Ishikawa (cell line): ENCODE measurements around the gene SLC23A2.

ENCODE experiments used
- ZBTB7A ChIP-seq: IDR thresholded peaks from 2 replicates; pipeline ENCODE4 v1.6.1; 2012; ENCODE audit warnings: low read depth
- TF ChIP-seq, protein P1 (sequence below): IDR thresholded peaks from 2 replicates; pipeline ENCODE4 v1.6.1; 2012; ENCODE audit warnings: low read depth, mild to moderate bottlenecking

DNA sequence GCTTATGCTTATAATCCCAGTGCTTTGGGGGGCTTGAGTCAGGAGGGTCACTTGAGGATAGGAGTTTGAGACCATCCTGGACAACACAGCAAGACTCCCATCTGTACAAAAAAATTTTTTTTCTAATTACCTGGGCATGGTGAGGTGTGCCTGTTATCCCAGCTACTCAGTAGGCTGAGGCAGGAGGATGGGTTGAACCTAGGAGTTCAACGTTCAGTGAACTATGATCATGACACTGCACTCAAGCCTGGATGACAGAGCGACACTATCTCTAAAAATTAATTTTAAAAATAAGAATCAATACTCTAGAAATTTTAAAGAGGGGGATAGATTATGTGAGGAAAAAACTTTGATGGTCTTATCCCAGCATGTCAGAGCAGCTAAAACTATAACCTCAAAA, 44.1 kb downstream of the SLC23A2 start:
- TF ChIP-seq, protein P1, sequence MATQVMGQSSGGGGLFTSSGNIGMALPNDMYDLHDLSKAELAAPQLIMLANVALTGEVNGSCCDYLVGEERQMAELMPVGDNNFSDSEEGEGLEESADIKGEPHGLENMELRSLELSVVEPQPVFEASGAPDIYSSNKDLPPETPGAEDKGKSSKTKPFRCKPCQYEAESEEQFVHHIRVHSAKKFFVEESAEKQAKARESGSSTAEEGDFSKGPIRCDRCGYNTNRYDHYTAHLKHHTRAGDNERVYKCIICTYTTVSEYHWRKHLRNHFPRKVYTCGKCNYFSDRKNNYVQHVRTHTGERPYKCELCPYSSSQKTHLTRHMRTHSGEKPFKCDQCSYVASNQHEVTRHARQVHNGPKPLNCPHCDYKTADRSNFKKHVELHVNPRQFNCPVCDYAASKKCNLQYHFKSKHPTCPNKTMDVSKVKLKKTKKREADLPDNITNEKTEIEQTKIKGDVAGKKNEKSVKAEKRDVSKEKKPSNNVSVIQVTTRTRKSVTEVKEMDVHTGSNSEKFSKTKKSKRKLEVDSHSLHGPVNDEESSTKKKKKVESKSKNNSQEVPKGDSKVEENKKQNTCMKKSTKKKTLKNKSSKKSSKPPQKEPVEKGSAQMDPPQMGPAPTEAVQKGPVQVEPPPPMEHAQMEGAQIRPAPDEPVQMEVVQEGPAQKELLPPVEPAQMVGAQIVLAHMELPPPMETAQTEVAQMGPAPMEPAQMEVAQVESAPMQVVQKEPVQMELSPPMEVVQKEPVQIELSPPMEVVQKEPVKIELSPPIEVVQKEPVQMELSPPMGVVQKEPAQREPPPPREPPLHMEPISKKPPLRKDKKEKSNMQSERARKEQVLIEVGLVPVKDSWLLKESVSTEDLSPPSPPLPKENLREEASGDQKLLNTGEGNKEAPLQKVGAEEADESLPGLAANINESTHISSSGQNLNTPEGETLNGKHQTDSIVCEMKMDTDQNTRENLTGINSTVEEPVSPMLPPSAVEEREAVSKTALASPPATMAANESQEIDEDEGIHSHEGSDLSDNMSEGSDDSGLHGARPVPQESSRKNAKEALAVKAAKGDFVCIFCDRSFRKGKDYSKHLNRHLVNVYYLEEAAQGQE, result no peak
- TF ChIP-seq ZBTB7A, result no peak
